Stimulated activated CD4-positive, alpha-beta T cell treated with anti-CD3 and anti-CD28 coated beads, Interleukin-2, amount 100 ng/mL, for 48 hours (primary cell): ENCODE data around the gene SOS1.

Source experiments
- DNase-seq, 2 donors: peaks; one replicate each; pipeline ENCODE4 v3.0.0-alpha.2; 2020

The SOS1 gene

DNA sequence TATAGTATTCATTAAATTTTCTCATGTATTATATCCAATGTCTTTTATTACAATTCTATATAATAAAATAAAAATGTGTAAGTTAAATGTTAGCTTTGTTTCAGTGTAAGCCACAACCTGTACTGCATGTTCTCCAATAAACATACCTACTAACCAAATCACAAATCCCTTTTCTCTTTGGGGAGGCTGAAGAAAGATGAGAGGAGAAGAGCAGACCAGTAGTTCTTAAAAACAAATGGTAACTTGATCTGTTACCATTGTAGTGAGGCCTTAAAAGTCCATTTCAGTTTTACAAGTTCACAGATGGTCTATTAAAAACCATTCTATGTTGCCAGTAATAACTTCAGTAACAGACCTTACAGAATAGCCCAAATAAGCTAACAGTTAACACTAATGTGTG is 100.5 kb downstream of the SOS1 start:
- no peak for DNase-seq

DNA sequence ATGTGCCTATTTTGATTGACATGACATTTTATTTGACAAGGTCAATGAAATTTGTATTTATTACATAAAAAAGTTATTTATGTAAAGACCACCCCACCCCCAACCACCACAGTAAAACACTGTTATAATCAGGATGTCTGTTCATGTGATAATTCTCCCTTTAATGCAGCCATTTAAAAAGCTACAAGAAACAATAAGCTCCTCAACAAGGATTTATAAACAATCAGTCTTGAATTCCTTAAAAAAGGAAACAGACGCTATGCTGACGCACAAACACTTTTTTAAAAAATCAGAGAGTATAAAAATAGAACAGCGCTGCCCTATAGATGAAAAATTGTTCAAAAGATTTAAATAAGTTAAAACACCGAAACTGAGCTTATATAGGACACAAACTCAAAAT is 102.2 kb downstream of the SOS1 start:
- DNase-seq, result no peak

DNA sequence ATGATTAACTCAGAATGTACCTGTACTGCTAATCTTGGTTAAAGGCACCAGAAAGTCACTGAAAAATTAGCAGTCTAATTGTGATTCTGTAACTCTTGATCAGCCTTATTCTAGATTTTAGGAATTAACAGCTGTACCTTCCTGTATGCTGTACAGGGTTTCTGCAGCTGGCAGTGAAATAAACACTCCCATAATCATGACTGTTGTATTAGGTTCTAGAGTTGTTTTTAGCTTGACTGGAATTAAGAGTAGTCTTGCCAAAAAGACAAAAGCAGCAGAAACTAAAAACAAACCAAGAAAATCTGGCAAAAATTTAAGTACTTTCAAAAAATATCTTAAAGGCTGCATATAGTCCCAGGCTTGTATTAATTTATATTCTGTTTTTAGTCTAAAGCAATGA is 103.5 kb downstream of the SOS1 start:
- no peak for DNase-seq

DNA sequence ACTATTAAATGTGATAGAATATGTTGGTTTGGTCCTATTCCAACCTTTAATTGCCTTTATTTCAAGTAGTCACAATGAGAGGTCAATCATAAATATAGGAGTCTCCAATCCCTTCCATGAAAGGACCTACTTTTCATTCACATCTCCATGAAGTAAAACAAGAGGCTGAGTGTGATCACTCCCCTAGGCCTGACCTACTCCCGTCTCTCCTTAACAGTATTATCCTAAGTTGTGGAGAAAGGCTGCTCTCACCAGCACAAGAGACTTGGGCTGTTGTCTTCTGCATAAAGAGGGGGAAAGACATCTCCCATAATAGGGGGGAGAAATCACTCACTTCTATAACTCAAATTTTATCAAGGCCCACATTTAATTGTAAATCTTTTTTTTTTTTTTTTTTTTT is 105.4 kb downstream of the SOS1 start:
- DNase-seq, result no peak

DNA sequence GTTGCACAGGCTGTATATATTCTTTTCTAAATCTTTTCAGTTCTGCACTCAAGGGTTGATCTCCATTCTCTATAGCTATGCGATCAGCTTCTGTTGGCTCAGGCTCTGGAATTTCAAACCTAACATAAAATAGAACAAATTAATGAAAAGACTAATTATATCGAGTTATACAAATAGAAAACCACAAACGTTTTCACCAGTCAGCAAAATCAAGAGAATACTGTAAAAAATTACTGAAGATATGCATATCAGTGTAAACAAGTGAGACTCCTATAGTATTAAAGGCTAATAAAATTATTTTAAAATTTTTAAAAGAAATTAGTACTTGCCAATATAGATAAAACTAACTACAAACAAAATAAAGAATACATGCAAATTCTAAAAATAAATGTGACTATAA is 107.0 kb downstream of the SOS1 start:
- DNase-seq, result no peak

DNA sequence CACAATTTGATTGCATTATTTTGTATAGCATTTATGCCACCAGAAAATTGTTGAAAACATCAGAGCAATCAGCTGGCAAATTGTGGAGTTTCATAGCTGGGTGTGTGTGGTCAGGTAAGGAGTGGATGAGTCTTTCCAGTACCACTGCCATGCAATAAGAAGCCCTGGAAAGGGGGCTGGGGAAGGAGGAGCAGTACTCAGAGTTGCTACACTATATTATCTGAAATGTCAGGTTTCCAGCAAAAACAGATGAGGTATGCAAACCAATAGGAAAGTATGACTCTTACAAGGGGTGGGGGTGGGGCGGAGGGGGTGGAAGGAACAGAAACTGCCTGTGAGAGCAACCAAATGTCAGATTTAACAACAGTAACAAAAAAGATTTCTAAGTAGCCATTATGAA is 112.2 kb downstream of the SOS1 start:
- no peak for DNase-seq

DNA sequence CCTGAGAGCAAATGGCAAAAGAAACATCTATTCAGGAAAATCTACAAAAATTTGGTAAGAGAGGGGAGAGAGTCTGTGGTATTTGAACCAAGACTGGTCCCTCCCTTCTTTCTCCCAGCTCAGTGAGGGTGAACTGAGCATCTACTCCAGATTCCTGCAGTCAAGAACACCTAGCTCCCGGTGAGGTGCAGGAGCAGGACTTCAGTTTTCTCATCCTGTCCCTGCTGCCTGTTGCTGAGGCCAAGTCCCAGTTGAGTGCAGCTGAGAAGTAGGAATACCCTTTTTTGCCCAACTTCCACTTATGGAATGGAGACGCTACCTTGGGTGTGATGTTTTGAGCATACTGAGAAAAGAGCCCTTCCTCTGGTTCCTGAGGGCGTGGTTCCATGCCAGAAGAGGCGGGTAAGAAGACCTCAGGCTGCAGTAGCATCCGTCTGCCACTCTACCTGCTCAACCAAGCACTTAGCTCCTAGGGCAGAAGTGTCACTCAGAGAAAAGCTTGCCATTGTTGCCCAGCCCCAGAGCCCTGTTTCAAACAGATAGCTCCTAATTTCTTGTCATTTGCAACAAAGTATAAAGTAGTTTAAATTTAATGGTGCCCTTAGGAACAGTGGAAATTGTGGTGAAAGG is 112.9 kb downstream of the SOS1 start:
- no peak for DNase-seq

DNA sequence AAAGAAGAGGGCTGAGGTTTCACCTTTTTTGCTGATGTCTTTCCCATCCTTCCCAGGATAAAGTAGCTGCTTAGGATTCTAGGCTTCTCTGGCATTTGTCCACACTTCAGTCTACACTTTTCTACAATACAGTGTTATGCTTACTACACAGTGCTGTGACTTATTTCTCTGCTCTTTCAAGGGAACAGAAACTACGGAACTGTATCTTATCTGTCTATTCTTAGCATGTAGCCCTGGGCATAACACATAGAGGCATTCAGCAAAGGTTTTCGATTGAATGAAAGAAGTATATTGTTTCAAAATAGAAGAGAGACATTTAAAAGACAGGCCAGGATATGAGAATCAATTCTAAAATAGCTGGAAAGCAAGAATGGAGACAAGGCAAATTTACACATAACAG is 120.3 kb downstream of the SOS1 start:
- no peak for DNase-seq

DNA sequence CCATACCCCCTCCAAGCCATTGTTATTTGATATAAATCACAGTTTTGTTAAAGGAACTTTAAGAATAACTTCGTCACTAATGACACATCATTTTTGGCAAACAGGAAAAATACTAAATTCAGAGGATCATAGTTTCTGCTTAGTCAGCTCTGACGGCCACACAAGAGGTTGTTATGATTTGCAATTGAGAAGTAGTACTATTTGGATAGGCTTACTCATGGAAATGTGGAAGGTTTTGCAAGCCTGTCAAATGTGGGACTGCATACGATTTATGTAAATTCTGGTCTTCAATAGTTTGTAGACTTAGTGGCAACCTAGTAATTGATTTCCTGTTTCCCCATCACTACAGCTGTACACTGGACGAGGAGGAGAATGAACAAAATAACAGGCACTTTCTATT is 123.1 kb downstream of the SOS1 start:
- DNase-seq, result no peak

DNA sequence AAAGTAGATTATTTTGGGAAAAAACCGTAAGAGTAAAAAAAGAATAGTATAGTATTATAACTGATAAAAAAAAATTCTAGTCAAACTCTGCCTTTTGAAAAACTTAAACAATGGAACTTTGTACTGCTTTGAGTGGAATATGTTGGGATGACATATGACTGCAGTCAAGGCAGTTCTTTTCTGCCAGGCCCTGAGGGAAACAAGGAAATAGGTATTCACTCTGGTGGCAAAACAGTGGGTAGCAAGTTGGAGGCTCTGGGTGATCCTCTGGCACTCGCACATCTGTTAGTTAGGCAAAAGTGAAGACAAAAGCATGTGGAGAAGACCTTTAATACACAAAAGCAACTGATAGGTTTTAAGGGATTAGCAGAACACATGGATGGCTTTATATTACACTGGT is 129.0 kb downstream of the SOS1 start:
- DNase-seq, result no peak

DNA sequence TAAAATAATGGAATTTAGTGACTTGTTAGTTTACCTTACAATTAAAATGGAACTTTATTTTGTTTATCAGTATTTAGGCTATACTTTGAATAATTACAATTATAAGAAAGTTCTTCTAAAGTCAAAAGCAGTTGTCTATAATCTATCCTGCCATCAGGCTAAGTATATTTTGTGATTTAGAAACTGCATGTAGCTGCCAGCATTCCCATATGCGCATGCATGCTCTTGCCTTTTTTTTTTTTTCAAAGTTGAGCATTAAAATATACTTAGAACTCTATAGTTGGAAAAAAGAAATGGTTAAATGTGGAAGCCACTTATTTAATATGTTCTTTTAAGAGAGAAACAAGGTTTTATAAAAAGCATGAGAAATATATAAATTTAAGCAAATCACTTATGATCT is 132.1 kb downstream of the SOS1 start:
- no peak for DNase-seq

DNA sequence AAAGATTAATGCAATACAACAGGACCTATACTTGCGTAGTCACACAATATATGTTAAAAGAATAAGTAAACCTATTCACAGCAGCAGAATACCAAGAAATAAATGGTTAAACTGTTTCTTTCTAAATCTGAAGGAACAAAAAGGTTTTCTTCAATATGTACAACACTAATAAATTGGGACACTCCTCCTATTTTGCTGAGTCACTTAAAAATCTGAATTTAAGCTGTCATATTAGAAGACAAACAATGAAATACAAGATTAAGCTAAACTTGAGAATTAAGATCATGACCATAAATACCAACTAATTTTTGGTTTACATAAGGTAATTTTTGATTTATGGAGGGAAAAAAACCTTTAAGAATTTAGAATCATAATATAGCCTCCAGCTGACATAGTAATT is 138.4 kb downstream of the SOS1 start:
- DNase-seq, result no peak

DNA sequence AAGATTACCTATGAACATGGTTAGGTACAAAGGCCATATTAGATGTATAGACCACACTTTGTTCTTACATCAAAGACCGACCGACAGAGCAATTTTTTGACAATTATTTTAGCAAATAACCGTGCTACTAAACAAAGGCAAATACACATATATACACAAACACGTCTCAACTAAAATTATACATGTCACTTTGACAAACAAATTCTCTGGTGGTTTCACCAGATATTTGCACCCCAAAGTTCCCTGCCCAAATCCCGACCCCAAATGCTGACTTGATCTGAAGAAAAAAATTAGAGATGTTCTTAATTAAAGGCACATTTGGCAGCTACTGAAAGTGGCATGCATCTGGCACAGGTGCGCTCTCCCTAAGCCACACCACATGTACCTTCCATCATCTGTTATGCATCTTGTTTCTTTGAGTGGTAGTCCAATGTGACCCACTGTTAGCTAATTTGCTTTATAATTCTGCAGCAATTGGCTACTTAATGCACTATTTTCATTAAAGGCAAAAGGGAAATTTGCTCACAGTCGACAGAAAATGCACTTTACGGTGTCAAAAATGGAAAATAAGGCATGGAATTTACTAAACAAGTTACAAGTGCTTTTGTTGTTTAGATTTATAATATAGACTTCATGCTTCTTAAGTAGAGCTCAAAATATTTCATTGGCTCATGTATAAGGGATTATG is 139.0 kb downstream of the SOS1 start:
- no peak for DNase-seq

DNA sequence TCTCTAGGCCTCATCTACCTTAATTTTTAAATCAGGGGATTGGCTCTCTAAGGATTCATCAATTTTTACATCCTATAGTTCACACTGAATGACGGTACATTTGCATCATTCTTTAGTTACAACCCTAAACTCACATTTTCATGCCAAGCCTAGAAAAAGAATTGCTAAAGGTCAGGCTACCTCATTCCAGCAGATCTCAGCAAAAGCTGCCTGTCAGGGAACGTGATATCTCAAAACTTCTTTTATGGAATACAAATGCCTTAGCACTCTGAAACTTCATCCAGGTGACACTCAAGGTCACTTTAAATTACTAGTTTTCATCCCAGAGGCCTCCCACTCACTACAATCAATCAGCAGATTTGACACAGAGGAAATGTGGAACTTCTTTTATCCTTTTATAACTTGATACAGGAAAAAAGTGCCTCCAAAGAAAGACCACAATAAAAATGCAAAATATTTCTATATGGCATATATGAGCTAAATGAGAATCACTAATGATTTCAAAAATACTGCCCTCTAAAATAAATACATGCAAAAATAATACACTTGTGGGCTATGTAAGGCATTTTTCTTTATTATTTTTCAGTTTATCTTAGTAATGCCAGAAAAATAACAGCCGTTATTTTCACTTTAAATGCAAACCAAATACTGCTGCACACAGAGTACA is 139.7 kb downstream of the SOS1 start:
- DNase-seq, result no peak

DNA sequence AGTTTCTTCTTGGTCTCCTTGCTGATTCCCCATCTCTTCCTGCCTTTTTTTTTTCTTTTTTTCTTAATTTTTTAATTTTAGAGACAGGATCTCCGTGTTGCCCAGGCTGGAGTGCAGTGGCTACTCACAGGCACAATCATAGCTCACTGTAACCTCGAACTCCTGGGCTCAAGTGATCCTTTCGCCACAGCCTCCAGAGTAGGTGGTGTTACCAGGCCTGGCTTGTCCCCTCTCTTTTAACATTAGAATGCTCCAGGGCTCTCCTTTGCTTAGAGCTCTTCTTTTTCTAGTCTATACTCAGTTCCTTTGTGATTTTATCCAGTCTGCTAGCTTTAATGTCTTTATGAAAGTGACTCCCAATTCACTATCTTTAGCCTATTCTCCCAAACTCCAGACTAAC is 141.9 kb downstream of the SOS1 start:
- DNase-seq, result no peak

DNA sequence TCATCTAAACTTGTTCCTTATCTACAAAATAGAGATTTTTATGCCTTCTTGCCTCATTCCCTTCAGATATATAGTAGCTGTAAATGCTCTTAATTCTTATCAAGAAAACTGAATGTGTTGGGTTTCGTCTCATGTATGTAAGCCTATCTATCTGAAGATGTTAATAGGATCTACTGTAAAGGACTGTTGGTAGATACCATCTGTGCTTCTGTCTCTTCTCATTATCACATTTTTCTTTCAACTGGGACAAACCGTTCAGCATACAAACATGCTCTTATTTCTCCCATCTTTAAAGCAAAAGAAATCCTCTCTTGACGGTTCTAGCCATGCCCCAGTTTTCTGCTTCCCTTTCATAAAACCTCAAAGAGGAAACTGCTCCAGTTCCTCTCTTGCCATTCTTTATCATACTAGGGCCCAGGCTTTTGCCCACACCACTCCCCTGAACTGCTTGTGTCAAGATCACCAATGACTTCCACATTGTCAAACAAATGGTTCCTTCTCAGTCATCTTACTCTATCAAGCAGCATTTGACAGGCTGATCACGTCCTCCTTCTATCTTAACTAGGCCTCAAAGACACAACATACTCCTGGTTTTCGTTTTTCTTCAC is 142.5 kb downstream of the SOS1 start:
- no peak for DNase-seq

DNA sequence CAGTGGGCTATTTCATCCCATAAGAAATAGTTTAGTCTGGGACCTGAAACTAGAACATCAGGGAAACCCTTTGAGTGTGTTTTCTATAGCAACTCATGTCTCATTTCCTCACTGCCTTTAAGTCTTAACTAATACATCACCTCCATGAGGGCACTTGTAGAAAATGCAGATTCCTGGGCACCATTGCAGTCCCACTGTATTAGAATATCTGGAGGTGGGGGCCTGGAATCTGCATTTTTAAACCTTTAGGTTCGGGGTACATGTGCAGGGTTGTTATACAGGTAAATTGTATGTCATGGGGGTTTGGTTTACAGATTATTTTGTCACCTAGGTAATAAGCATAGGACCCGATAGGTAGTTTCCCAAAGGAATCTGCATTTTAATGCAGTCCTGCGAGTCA is 143.8 kb downstream of the SOS1 start:
- no peak for DNase-seq

DNA sequence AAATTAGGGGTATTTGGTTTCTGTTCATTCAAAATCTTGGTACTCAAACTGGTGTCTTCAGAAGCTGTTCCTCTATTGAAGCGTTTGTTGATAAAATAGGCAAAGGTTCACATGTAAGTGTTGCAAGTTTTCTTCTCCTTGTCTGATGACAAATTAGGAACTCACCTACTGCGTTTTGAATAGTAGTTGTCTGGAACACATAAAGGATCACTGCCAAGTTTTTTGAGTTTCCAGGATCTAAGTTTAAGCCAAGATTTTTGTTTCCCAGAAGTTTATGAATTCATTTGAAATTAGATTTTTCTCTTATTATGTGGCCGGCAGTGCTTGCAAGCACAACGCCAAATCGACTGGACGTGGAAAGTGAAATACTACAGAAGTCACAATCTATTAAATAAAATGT is 145.8 kb downstream of the SOS1 start:
- no peak for DNase-seq

DNA sequence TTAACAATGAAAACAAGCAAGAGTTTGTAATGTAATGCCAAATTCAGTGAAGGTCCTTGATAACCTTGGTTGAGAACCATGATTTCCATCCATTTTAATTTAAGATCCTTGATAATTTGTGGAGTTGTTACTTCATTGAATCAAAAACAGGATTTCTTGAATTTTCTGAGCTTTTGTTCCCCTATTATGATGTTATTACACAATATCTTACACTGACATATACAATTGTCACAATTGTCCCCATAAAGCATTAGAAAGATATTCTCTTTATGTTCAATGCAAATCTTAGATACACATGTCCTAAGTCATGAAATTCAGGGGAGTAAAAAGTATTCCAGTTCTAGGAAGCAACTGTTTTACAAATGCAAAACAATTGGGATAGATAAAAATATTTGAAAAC is 147.6 kb downstream of the SOS1 start:
- no peak for DNase-seq

DNA sequence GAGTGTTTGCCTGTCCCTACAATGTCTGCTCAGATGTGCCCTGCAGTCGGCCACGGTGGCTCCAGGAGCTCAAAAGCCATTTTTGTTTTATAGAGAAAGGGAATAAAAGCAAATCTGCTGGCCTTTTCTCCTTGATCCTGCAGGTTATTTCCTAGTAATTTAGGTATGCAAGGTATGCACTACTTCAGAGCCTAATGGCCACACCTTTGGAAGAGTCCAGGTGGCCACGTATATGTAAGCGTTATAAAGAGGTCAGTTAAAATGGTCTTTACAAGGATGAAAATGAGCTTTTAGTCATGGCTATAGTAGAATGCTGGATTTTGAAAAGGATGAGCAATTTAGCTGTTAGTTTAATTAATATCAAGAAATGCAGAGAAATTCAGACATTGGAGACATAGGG is 149.5 kb downstream of the SOS1 start:
- no peak for DNase-seq

DNA sequence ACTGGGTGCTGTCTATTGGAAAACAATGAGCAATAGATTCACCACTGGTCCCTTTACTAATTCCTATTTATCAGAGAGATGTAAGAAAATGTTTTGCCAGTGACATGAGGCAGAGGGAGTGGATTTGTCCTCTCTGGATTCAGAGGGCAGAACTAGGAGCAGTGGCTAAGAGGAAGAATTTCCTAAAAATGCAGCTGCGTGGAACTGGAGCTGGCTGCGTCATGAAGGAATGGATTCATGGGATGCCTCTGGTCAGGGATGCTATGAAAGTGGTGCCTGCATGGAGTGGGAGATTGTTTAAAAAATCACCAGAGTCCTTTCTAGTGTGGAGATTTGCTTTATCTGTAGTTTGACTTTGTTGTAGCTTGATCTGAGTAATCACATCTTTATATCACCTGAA is 152.8 kb downstream of the SOS1 start:
- no peak for DNase-seq

DNA sequence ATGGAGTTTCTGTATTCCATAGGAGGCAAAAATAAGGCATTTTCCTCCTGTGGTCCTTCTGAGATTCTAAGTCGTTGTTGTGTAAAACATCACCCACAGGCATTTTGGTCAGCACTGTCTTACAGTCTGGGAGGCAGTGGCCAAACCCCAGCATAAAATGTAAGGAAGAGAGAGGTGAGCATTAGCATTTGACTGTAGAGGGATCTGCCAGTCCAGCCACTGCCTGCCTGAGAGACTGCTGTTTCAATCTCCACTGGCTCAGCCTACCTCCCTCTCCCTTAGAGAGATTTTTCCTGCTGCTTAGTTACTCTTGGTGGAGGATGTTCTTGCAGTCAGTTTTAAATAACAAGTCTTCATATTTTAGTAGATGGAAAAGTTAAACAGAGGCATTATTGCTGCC is 154.2 kb downstream of the SOS1 start:
- no peak for DNase-seq

DNA sequence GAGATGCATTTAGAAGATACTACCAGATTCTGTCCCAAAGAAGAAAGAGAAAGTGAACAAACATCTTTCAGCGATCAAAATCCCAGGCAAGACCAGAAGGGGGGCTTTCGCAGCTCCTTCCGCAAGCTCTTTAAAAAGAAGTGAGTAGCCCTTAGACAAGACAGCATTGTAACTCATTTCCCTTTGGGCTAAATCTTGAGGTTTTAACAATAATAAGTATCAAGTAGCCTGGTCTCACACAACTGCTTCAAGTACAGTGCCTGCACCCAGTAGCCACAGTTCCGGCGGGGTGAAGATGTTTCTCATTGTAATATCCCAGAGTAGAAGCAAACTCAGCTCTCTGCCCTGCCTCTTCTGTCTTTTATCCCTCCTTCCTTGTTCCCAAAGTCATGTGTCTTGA is 154.8 kb downstream of the SOS1 start:
- no peak for DNase-seq

DNA sequence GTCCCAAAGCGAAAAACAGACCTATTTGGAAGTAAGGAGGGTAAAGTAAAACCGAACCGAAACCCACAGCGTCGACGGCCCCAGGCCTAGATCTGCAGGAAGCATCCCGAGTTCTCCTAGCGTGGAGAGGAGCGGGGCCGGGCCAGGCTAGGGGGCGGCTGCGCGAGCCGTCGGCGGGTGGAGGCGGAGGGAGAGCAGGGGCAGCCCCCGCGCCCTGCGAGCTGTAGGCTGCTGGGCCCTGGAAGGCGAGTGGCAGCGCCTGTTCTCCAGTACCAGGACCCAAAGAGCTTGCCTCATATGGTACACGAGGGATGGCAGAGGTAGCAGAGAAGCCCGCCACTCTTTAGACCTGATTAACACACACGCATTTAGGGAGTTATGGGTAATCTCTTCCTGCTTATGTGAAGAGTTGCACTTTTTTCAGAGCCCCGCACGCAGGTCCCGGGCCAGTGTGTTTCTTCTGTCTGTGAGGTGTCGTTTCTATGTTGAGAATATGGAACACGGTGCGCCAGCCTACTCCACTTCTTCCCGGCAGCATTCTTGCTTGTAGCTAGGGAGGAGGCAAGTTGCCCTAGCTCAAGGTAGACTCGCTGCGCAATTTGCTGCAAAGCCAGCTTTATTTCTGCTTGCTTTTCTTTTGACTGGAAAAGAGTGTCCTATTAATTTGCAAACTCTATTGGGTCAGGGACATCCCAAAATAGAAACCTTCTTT is 160.1 kb downstream of the SOS1 start:
- DNase-seq, result no peak
